A549 treated with AZD2906 at 1 μM for 4 hours (cell line): ENCODE measurements around the gene TNFSF15. TPM values are rescaled to one million over a fixed set of nuclear protein-coding genes. Genes with fewer than 3 reads are reported as not detected.

ENCODE experiments used
- total RNA-seq: library from RNA; stranded (reverse); fragments of 200-300 nt; extraction: Qiagen RNA extraction; gene quantifications from 5 replicates; pipeline ENCODE4 v1.2.3, GENCODE V29; 2022

TNFSF15 gene
- 0.03 to 0.12 TPM (median 0.07 TPM) in 5 replicates for total RNA-seq

GRCh38 chr9:114805670-114806525 is at the start of gene TNFSF15:
TNFSF15 (minus strand) TSS chr9:114806039; CDS start chr9:114806012, 27 bp downstream.

Other genes starting within 250 kb of the TNFSF15 start
- gene ATP6V1G1, start 218.3 kb downstream of the TNFSF15 start, total RNA-seq = 108 to 141 TPM (median 115 TPM) in 5 replicates
- 10.7 to 12.3 TPM (median 11.6 TPM) in 5 replicates for gene TMEM268, start 194.7 kb downstream of the TNFSF15 start, total RNA-seq
- gene TEX53, start 148.2 kb downstream of the TNFSF15 start, total RNA-seq = not detected in 5 replicates
- gene TEX48, start 123.8 kb downstream of the TNFSF15 start, total RNA-seq = not detected in 5 replicates
- gene TNFSF8, start 124.6 kb upstream of the TNFSF15 start, total RNA-seq = not detected in 5 replicates